NOMO-1 (cell line): ENCODE data around the gene CACNA2D3.

Source experiments
- DNase-seq, 2 experiments: peaks; one replicate each; lab custom pipeline; 2025; ENCODE audit not compliant: unreplicated experiment in 2 of 2; lab: John Stamatoyannopoulos, UW

CACNA2D3 gene

GRCh38 chr3:54515441-54516213 lies 393.3 kb downstream of the CACNA2D3 start:
- no peak for DNase-seq

GRCh38 chr3:54517424-54517823 lies 395.1 kb downstream of the CACNA2D3 start:
- DNase-seq = no peak

GRCh38 chr3:54518011-54518675 lies 395.8 kb downstream of the CACNA2D3 start:
- DNase-seq = no peak

GRCh38 chr3:54519493-54519892 lies 397.1 kb downstream of the CACNA2D3 start:
- no peak for DNase-seq

- no peak for DNase-seq
Observed at GRCh38 chr3:54520060-54520459, 397.7 kb downstream of the CACNA2D3 start.

- DNase-seq = no peak
Observed at GRCh38 chr3:54527521-54527920, 405.2 kb downstream of the CACNA2D3 start.

GRCh38 chr3:54527953-54528352 lies 405.6 kb downstream of the CACNA2D3 start:
- DNase-seq = no peak

GRCh38 chr3:54528668-54529067 lies 406.3 kb downstream of the CACNA2D3 start:
- DNase-seq = no peak

GRCh38 chr3:54530091-54530490 lies 407.7 kb downstream of the CACNA2D3 start:
- DNase-seq = no peak

- no peak for DNase-seq
Observed at GRCh38 chr3:54530944-54531343, 408.6 kb downstream of the CACNA2D3 start.

- DNase-seq = no peak
Observed at GRCh38 chr3:54531741-54532140, 409.4 kb downstream of the CACNA2D3 start.

GRCh38 chr3:54533856-54534255 lies 411.5 kb downstream of the CACNA2D3 start:
- DNase-seq = no peak

- DNase-seq = no peak
Observed at GRCh38 chr3:54535619-54536018, 413.3 kb downstream of the CACNA2D3 start.

GRCh38 chr3:54536450-54536849 lies 414.1 kb downstream of the CACNA2D3 start:
- DNase-seq = no peak

GRCh38 chr3:54537506-54537905 lies 415.2 kb downstream of the CACNA2D3 start:
- DNase-seq = no peak

GRCh38 chr3:54538346-54538745 lies 416.0 kb downstream of the CACNA2D3 start:
- no peak for DNase-seq

- DNase-seq = no peak
Observed at GRCh38 chr3:54541369-54541768, 419.0 kb downstream of the CACNA2D3 start.

GRCh38 chr3:54543446-54543845 lies 421.1 kb downstream of the CACNA2D3 start:
- no peak for DNase-seq

GRCh38 chr3:54547051-54547450 lies 424.7 kb downstream of the CACNA2D3 start:
- DNase-seq = no peak

- no peak for DNase-seq
Observed at GRCh38 chr3:54547846-54548245, 425.5 kb downstream of the CACNA2D3 start.

GRCh38 chr3:54549607-54550220 lies 427.4 kb downstream of the CACNA2D3 start:
- DNase-seq = no peak
